Fibroblast of the aortic adventitia (primary cell): ENCODE data around the gene MRE11. TPM values are rescaled to one million over a fixed set of nuclear protein-coding genes. Genes with fewer than 3 reads are reported as not detected.
A peak's percentile ranks its signal among the peaks of the same experiment; 100 is the strongest.

ENCODE experiments used
- DNase-seq: peaks from one replicate; pipeline ENCODE4 v3.0.0-alpha.2; 2010; ENCODE audit warnings: low read depth
- H3K4me3 ChIP-seq: 2 replicates; pipeline ENCODE4 v1.5.1; 2011; ENCODE audit warnings: low read depth, mild to moderate bottlenecking, control low read depth, low read length, moderate library complexity
- CTCF ChIP-seq: IDR thresholded peaks from 2 replicates; pipeline ENCODE4 v1.5.1; 2011; ENCODE audit warnings: mild to moderate bottlenecking, low read length, control low read depth, inconsistent platforms; ENCODE audit not compliant: insufficient read depth
- total RNA-seq: library from RNA; depleted of rRNA; stranded (reverse); fragments of >200 nt; gene quantifications from 2 replicates; pipeline ENCODE4 v1.2.3, GENCODE V29; 2012; ENCODE audit warnings: low replicate concordance

The MRE11 gene
- total RNA-seq, 1 donor: 23.9 TPM

GRCh38 chr11:94481342-94481741, 12.3 kb downstream of the MRE11 start:
- TF ChIP-seq CTCF: no peak
- H3K4me3 ChIP-seq: no peak overlapping the region
- no peak for DNase-seq

GRCh38 chr11:94477624-94478023, 16.0 kb downstream of the MRE11 start:
- no peak overlapping the region for H3K4me3 ChIP-seq
- DNase-seq: no peak
- TF ChIP-seq CTCF: no peak

- no peak for TF ChIP-seq CTCF
- peak; percentile 4 for DNase-seq
Measured at GRCh38 chr11:94472916-94473799, 20.5 kb downstream of the MRE11 start.

GRCh38 chr11:94469416-94469815, 24.2 kb downstream of the MRE11 start:
- no peak for DNase-seq
- no peak overlapping the region for H3K4me3 ChIP-seq
- TF ChIP-seq CTCF: no peak

More at GRCh38 chr11:94472916-94473799, 20.5 kb downstream of the MRE11 start:
- no peak overlapping the region for H3K4me3 ChIP-seq

GRCh38 chr11:94459576-94459975, 34.1 kb downstream of the MRE11 start:
- no peak overlapping the region for H3K4me3 ChIP-seq
- no peak for DNase-seq
- TF ChIP-seq CTCF: no peak

GRCh38 chr11:94457118-94458029, 36.3 kb downstream of the MRE11 start:
- DNase-seq: no peak
- TF ChIP-seq CTCF: no peak
- no peak overlapping the region for H3K4me3 ChIP-seq
